Measurements from ENCODE around the gene MRPL21. TPM values are rescaled to one million over a fixed set of nuclear protein-coding genes. Genes with fewer than 3 reads are reported as not detected.

MRPL21 gene
- total and polyA plus RNA-seq, 9 of the 15 experiments (the other 6 are each of a cell fraction or from before 2014, with no cell fraction given), result 196 to 618 (median 232) TPM

DNA sequence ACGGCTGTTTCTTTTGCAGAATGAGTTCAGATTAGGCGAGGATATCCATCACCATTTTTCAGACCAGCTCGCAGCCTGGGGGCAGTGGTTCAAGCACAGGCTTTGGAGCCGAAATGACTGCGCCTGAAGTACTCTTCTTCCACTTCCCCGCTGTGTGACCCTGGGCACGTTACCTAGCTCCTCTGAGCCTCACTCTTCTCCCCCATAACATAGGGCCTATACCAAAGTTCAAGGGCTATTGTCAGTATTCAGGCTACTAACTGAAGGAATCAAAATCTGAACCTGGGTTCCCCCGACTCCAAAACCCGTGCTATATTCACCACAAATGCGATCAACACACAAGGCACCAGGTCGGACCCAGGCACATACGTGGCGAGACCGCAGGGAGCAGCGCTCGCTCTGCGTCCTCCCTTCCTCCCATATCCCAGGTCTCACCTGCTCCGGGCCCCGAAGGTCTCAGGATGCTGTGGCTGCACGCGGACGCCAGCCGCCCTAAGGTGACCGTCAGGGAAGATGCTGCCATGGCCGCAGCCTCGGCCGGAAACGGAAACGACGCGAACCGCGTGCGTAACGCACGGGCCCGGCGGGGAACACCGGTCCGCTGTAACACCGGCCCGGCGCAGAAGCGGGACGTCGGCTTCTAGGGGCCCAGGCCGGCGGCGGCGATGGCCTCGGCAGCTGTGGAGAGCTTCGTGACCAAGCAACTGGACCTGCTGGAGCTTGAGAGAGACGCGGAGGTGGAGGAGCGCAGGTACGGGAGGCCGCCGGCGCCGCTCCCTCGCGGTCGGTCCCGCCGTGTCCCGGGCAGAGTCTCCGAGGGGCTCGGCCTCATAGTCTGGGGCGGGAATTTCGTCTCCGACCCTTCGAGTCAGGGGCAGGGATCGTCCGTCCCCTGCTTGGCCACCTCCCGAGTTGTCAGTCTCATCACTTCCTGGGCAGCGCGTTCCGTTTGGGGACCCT is at the start of gene MRPL21, which contains the start of gene IGHMBP2 (continued):
- TF ChIP-seq, protein P1, sequence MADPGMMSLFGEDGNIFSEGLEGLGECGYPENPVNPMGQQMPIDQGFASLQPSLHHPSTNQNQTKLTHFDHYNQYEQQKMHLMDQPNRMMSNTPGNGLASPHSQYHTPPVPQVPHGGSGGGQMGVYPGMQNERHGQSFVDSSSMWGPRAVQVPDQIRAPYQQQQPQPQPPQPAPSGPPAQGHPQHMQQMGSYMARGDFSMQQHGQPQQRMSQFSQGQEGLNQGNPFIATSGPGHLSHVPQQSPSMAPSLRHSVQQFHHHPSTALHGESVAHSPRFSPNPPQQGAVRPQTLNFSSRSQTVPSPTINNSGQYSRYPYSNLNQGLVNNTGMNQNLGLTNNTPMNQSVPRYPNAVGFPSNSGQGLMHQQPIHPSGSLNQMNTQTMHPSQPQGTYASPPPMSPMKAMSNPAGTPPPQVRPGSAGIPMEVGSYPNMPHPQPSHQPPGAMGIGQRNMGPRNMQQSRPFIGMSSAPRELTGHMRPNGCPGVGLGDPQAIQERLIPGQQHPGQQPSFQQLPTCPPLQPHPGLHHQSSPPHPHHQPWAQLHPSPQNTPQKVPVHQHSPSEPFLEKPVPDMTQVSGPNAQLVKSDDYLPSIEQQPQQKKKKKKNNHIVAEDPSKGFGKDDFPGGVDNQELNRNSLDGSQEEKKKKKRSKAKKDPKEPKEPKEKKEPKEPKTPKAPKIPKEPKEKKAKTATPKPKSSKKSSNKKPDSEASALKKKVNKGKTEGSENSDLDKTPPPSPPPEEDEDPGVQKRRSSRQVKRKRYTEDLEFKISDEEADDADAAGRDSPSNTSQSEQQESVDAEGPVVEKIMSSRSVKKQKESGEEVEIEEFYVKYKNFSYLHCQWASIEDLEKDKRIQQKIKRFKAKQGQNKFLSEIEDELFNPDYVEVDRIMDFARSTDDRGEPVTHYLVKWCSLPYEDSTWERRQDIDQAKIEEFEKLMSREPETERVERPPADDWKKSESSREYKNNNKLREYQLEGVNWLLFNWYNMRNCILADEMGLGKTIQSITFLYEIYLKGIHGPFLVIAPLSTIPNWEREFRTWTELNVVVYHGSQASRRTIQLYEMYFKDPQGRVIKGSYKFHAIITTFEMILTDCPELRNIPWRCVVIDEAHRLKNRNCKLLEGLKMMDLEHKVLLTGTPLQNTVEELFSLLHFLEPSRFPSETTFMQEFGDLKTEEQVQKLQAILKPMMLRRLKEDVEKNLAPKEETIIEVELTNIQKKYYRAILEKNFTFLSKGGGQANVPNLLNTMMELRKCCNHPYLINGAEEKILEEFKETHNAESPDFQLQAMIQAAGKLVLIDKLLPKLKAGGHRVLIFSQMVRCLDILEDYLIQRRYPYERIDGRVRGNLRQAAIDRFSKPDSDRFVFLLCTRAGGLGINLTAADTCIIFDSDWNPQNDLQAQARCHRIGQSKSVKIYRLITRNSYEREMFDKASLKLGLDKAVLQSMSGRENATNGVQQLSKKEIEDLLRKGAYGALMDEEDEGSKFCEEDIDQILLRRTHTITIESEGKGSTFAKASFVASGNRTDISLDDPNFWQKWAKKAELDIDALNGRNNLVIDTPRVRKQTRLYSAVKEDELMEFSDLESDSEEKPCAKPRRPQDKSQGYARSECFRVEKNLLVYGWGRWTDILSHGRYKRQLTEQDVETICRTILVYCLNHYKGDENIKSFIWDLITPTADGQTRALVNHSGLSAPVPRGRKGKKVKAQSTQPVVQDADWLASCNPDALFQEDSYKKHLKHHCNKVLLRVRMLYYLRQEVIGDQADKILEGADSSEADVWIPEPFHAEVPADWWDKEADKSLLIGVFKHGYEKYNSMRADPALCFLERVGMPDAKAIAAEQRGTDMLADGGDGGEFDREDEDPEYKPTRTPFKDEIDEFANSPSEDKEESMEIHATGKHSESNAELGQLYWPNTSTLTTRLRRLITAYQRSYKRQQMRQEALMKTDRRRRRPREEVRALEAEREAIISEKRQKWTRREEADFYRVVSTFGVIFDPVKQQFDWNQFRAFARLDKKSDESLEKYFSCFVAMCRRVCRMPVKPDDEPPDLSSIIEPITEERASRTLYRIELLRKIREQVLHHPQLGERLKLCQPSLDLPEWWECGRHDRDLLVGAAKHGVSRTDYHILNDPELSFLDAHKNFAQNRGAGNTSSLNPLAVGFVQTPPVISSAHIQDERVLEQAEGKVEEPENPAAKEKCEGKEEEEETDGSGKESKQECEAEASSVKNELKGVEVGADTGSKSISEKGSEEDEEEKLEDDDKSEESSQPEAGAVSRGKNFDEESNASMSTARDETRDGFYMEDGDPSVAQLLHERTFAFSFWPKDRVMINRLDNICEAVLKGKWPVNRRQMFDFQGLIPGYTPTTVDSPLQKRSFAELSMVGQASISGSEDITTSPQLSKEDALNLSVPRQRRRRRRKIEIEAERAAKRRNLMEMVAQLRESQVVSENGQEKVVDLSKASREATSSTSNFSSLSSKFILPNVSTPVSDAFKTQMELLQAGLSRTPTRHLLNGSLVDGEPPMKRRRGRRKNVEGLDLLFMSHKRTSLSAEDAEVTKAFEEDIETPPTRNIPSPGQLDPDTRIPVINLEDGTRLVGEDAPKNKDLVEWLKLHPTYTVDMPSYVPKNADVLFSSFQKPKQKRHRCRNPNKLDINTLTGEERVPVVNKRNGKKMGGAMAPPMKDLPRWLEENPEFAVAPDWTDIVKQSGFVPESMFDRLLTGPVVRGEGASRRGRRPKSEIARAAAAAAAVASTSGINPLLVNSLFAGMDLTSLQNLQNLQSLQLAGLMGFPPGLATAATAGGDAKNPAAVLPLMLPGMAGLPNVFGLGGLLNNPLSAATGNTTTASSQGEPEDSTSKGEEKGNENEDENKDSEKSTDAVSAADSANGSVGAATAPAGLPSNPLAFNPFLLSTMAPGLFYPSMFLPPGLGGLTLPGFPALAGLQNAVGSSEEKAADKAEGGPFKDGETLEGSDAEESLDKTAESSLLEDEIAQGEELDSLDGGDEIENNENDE (IDR thresholded peaks at IDR 0.05; ENCODE audit: low read depth, low read length), result peak; percentile 54
- no peak for TF ChIP-seq MAFG (tag; conservative IDR thresholded peaks at IDR 0.05)
- TF ChIP-seq ZNF79 (CRISPR knock-in tag; IDR thresholded peaks at IDR 0.05; ENCODE audit: low read depth), result no peak
- TF ChIP-seq RBM25 (IDR thresholded peaks at IDR 0.05; ENCODE audit: low read depth, low read length, severe bottlenecking), result peak; percentile 88
- no peak for TF ChIP-seq ZNF146 (CRISPR knock-in tag; IDR thresholded peaks at IDR 0.05; ENCODE audit: unreplicated experiment)
- no peak for TF ChIP-seq PYGO2 (tag; IDR thresholded peaks at IDR 0.05)
- no peak for TF ChIP-seq ZNF778 (CRISPR knock-in tag; IDR thresholded peaks at IDR 0.05)

Data from K562 (cell line).